Activated T-cell treated with anti-CD3 and anti-CD28 coated beads, Interleukin-2, amount 50 U/mL, for 72 hours (primary cell): ENCODE measurements around the gene NDUFB7. TPM values are rescaled to one million over a fixed set of nuclear protein-coding genes. Genes with fewer than 3 reads are reported as not detected.

ENCODE experiments used
- ATAC-seq, 2 donors: fragments of 150-1000 bp; cut with Tn5 transposase; replicated peaks in 1 of 2; 2 replicates each; pipeline ENCODE4 v1.10.0; 2021; ENCODE audit warnings: moderate library complexity in 2 of 2, mild to moderate bottlenecking in 1 of 2
- DNase-seq, 2 donors: peaks; one replicate each; pipeline ENCODE4 v3.0.0; 2021 to 2022; ENCODE audit warnings: mixed read lengths in 1 of 2
- H3K27ac Mint-ChIP-seq: one replicate; pipeline ENCODE4 v1.8.0; 2022; ENCODE audit warnings: mild to moderate bottlenecking, moderate library complexity, mixed read lengths
- H3K27me3 Mint-ChIP-seq: one replicate; pipeline ENCODE4 v1.8.0; 2022; ENCODE audit warnings: low read depth, mixed read lengths
- H3K36me3 Mint-ChIP-seq, 2 donors: one replicate each; pipeline ENCODE4 v1.8.0; 2022; ENCODE audit warnings: mixed read lengths in 2 of 2, mild to moderate bottlenecking in 1 of 2; ENCODE audit not compliant: insufficient read depth in 2 of 2
- H3K4me1 Mint-ChIP-seq: one replicate; pipeline ENCODE4 v1.8.0; 2022; ENCODE audit warnings: low read depth, mixed read lengths
- H3K4me3 Mint-ChIP-seq, 2 donors: one replicate each; pipeline ENCODE4 v1.8.0; 2022; ENCODE audit warnings: mild to moderate bottlenecking in 2 of 2, mixed read lengths in 2 of 2, moderate library complexity in 2 of 2
- H3K9me3 Mint-ChIP-seq, 2 donors: one replicate each; pipeline ENCODE4 v1.8.0; 2022; ENCODE audit warnings: mixed read lengths in 2 of 2
- total RNA-seq, 2 donors: library from RNA; stranded (reverse); gene quantifications; one replicate each; pipeline ENCODE4 v1.2.3, GENCODE V29; 2022

NDUFB7 gene
- total RNA-seq, 2 donors from 2014 or later = 78.5 to 87.0 TPM

DNA sequence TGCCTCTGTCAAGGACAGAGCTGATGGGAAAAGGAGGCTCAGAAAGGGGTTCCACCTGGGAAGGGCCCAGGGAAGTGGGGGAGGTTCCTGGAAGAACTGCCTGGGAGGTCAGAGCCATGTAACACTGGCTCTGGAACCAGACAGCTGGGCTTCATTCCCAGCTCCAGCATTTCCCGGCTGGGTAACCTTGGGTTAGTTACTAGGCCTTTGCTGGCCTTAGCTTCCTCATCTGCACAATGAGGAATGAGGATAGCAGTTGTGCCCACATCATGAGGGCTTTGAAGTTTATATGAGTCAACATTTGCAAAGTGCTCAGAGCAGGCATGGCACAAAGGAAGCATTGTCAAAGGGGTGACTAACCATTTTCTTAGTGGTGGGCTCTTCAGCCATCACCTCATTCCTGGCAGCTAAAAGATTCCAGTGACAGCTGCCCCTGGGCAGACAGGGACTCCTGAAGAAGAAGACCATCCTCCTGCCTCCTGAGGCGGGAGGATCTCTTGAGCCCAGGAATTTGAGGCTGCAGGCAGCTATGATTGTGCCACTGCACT is 51.9 kb downstream of the NDUFB7 start:
- Mint-ChIP-seq H3K27ac (peak overlapping the region; percentile 84), H3K27me3 (no peaks in the 10 kb centered on the region)
- ATAC-seq = peak in 1 of 2 donors; percentile 15

DNA sequence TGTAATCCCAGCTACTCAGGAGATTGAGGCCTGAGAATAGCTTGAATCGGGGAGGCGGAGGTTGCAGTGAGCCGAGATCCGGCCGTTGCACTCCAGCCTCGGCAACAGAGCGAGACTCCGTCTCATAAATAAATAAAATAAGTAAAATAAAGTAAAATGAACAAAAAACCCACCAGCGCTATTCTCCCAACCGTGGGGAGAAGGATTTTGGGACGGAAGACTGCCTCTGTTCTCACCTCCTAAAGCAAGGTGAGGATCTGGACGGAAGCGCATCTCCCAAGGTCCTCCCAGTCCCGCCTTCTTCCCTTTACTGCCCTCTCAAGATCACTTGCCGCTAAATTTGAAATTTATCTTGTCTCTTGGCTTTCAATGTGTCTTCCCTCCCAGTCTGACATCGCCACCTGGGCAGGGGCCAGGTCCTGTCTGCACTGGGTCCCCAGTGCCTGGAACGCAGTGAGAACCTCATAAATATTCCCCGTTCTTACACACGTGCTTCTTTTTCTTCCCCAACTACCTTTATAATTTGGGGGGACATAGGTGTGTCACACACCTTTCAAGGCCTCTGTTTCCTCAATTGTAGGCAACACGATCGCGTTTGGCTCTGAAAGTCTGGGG is 52.5 kb downstream of the NDUFB7 start:
- peak overlapping the region; percentile 88 to 89 for H3K4me3 Mint-ChIP-seq
- H3K27ac Mint-ChIP-seq = peak overlapping the region; percentile 95
- ATAC-seq (no peak), DNase-seq (no peak)
- H3K4me1 Mint-ChIP-seq = peaks cover 67% of the 10 kb centered on the region
- H3K27me3 Mint-ChIP-seq = no peaks in the 10 kb centered on the region
- H3K9me3 Mint-ChIP-seq = no peaks in the 10 kb centered on the region
- peaks cover 22 to 30% of the 10 kb centered on the region in 2 donors for H3K36me3 Mint-ChIP-seq

More for the DNA sequence above, 51.9 kb downstream of the NDUFB7 start:
- DNase-seq = peak in 1 of 2 donors; percentile 48
- Mint-ChIP-seq H3K9me3 (no peaks in the 10 kb centered on the region), H3K4me1 (peaks cover 62% of the 10 kb centered on the region), H3K4me3 (peak overlapping the region; percentile 88 to 89), H3K36me3 (peaks cover 19 to 25% of the 10 kb centered on the region in 2 donors)

DNA sequence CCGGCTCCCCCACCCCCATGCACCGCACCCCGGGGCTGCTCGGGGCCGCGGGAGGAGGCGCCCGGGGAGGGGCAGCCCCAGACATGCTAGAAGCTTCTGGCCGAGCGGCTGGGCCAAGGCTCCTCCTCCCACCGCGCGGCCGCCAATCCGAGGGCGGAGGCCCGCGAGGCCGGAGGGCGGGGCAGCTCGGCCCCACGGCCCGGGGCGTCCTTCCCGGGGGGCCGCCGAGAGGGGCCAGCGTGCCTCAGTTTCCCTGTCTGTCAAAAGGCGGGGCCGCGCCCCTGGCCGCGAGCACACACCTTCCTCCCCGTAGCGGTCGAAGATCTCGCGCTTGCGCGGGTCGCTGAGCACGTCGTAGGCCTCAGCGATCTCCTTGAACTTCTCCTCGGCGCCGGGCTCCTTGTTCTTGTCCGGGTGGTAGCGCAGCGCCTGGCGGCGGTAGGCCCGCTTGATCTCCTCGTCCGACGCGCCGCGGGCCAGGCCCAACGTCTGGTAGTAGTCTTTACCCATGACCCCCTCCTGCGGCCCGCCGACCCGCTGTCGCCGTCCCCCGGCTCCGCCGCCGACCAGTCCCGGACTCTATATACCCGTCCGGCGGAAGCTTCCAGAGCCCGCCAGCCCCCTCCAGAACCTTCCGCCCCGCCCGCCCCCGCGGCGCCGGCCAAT is 53.9 kb downstream of the NDUFB7 start, which contains the start of gene DNAJB1:
Gene DNAJB1 (minus strand): TSS at position 558 of the 666 bp plus-strand sequence. CDS start 48 bp downstream, at position 510.
- Mint-ChIP-seq H3K9me3 (no peaks in the 10 kb centered on the region), H3K4me1 (peaks cover 74% of the 10 kb centered on the region), H3K27ac (peak within 1 kb of the TSS; percentile 99), H3K36me3 (peaks cover 22 to 30% of the 10 kb centered on the region in 2 donors), H3K27me3 (no peaks in the 10 kb centered on the region), H3K4me3 (peak within 1 kb of the TSS; percentile 88 to 89)
- ATAC-seq (peak; percentile 65 to 72), DNase-seq (peak; percentile 84 to 86)

DNA sequence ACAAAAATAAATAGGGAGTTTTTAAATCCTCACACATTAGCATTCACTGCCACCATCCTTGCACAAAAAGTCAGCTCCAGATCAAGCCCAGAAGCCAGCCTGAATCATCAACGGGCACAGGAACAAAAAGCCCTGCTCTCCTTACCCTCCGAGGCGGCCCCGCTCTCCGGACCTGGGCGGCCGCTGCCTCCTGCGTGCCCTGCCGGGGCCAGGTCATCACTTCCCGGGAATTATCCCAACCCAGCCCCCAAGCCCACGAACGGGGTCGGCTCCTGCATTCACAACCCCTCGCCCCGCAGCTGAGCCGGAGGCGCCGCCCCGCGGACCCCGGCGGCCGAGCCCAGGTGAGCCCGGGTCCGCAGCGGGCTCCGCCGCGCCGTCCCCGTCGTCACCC is 54.4 kb downstream of the NDUFB7 start:
- peaks cover 22 to 30% of the 10 kb centered on the region in 2 donors for H3K36me3 Mint-ChIP-seq
- DNase-seq = no peak
- peak overlapping the region; percentile 99 for H3K27ac Mint-ChIP-seq
- H3K4me1 Mint-ChIP-seq = peaks cover 69% of the 10 kb centered on the region
- peak overlapping the region; percentile 88 to 89 for H3K4me3 Mint-ChIP-seq
- no peaks in the 10 kb centered on the region for H3K9me3 Mint-ChIP-seq
- ATAC-seq = no peak
- H3K27me3 Mint-ChIP-seq = no peaks in the 10 kb centered on the region

DNA sequence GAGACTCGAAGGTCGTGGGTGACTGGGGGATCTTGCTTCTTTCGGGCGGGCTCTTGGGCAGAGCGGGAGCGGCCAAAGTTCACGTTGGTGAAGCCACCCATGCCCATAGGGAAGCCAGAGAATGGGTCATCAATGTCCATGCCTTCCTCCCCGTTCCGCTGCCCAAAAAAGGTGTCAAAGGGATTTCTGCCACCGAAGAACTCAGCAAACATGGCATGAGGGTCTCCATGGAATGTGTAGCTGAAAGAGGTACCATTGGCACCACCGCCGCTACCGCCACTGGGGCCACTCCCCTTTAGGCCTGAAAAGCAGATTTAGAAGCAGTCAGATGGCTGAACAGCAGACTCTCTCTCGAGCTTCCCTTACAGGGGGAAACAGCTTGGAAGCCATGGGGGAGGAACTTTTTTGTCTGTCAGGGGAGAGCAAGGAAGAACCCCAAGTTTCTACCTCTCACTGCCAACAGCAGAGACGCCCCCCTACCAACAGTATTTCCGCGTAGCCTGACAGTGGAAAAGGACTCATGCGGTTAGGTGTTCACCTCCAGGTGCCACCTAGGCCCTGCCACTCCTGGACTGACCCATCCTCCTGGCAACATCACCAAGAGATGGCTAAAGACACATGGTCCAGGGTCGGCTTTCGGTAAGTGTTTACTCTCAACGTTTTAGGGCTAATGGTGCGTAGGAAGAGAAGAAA is 55.0 kb downstream of the NDUFB7 start:
- peaks cover 63% of the 10 kb centered on the region for H3K4me1 Mint-ChIP-seq
- H3K27ac Mint-ChIP-seq = peak overlapping the region; percentile 99
- DNase-seq (no peak), ATAC-seq (no peak)
- no peaks in the 10 kb centered on the region for H3K27me3 Mint-ChIP-seq
- no peaks in the 10 kb centered on the region for H3K9me3 Mint-ChIP-seq
- peaks cover 22 to 30% of the 10 kb centered on the region in 2 donors for H3K36me3 Mint-ChIP-seq
- H3K4me3 Mint-ChIP-seq = peak overlapping the region; percentile 88 to 89

Other genes starting within 250 kb of the NDUFB7 start
- 100 to 1,000 TPM; 316 to 369 TPM for gene ADGRE5, start 190.6 kb downstream of the NDUFB7 start, total RNA-seq
- gene DDX39A, start 152.7 kb downstream of the NDUFB7 start, total RNA-seq = 100 to 1,000 TPM; 225 to 236 TPM
- 100 to 1,000 TPM; 239 to 278 TPM for gene PKN1, start 138.8 kb downstream of the NDUFB7 start, total RNA-seq
- gene PTGER1, start 96.7 kb downstream of the NDUFB7 start, total RNA-seq = under 1 TPM; 0.38 to 0.39 TPM
- gene GIPC1, start 75.9 kb downstream of the NDUFB7 start, total RNA-seq = 10 to 100 TPM; 24.1 to 28.6 TPM
- 10 to 100 TPM; 62.5 to 64.1 TPM for gene DNAJB1, start 53.7 kb downstream of the NDUFB7 start, total RNA-seq
- 100 to 1,000 TPM; 105 to 106 TPM for gene TECR, start 42.5 kb downstream of the NDUFB7 start, total RNA-seq
- under 1 TPM; 0.29 to 0.46 TPM for gene CLEC17A, start 11.0 kb upstream of the NDUFB7 start, total RNA-seq
- not detected for gene ADGRE3, start 102.8 kb upstream of the NDUFB7 start, total RNA-seq
- 10 to 100 TPM; 17.3 to 27.5 TPM for gene ZNF333, start 118.0 kb upstream of the NDUFB7 start, total RNA-seq
- 1 to 10 TPM in 1 of 2 donors, under 1 TPM in 1; 0.72 to 3.1 TPM for gene ADGRE2, start 206.5 kb upstream of the NDUFB7 start, total RNA-seq